GM18951 (cell line): ENCODE data around the gene P4HB.

Experiments
- POLR2A ChIP-seq: IDR thresholded peaks from 4 replicates; pipeline ENCODE4 v1.6.1; 2011; ENCODE audit warnings: mild to moderate bottlenecking; ENCODE audit not compliant: insufficient read length, insufficient read depth; ENCODE audit errors: extremely low read depth
- in situ Hi-C: fragments of 300-500 bp; cut with MboI; formaldehyde crosslinking; loops from one replicate; pipeline ENCODE4 v1.12.0; 2022; ENCODE audit warnings: low sequenced_read_pairs, mixed read lengths, inconsistent platforms; ENCODE audit not compliant: unreplicated experiment

P4HB gene

DNA sequence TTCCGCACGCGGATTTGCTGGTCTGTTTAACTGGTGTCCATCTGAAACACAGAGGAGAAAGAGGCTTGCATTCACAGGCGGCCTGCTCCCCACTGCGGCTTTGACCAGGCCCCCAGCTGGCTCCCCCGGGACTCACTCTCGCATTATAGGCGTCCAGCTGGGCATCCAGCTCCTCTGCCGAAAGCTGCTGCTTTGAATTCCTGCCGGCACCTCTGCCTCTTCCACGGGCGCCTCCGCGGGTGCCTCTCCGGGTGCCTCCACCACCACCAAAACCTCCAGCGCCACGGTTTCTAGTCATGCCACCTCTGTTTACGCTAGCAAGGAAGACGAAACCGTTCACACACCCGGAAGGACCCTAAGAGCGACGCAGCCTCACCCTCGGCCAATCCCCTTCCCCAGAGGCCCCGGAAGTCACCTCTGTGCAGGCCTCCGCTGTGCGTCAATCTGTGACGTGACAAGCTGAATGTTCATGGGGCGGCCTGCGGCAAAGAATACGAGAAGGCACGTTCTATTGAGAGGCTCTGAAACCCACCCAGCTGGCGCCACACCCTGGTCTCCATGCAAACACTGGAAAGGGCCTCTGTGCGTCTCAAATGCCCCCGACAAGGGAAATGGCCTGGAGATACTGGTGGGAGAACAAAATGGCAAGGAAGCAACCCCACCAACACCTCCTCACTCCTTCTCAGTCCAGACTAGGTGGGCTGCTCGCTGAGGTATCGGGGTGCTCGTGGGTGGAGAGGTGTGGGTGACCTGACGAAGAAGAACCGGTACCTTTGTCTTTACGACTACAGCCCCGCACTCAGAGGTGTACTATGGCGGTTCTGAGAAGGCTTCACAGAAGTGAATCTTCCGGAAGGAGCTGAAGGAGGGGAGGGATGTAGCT is 28.0 kb upstream of the P4HB start:
- in situ Hi-C loops, result no loop called here
- peak; percentile 15 for TF ChIP-seq POLR2A

DNA sequence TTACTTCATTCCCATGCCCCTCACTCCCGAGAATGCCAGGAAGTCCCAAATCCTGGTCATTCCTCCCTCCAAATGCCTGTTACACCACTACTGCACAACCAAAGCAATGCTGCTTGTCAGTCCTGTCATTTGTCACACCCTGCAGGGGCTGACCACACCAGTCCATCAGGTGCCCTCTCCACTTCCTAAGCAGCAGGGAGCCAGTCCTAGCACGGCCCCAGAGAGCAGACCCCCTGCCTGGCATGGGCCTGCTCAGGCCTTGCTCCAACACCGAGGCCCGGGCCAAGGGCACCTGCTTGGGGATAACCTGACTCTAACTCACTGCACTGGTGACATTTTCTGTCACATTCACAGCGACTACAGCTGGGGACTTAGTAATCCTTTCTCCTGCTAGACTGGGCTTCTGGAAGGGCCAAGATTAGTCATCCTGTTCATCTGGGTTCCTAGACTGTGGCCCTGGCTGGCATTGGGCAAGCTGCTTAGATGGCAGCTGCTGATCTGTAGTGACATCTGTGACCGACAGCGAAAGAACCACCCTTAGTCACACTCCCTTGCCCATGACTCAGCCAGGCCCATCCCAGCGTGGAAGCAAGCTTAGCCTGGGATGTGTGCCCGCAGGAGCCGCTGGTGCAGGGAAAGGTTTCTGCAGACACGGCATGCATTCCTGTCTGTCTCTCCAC is 25.7 kb upstream of the P4HB start:
- in situ Hi-C loops, result no loop called here
- TF ChIP-seq POLR2A, result no peak

GRCh38 chr17:81885454-81885853 is 25.1 kb upstream of the P4HB start:
- peak; percentile 18 for TF ChIP-seq POLR2A
- in situ Hi-C loops, result no loop called here

DNA sequence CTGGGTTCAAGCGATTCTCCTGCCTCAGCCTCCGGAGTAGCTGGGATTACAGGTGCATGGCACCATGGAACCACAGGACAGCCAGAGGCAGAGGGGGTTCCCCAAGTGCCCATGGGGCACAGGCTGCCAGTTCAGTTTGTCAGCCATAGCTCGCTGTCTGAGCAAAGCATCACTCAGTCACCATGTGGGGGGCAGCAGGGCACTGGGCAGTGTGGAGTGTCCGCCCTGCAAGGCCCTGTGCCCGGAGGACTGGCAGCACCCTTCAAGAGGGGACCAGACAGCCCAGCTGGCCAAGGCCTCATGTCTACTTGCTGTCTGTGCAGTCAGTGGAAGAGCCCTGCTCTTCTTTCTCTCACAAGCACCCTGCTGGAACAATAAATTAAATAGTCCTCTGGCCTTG is 24.6 kb upstream of the P4HB start:
- in situ Hi-C loops, result no loop called here
- TF ChIP-seq POLR2A, result no peak

DNA sequence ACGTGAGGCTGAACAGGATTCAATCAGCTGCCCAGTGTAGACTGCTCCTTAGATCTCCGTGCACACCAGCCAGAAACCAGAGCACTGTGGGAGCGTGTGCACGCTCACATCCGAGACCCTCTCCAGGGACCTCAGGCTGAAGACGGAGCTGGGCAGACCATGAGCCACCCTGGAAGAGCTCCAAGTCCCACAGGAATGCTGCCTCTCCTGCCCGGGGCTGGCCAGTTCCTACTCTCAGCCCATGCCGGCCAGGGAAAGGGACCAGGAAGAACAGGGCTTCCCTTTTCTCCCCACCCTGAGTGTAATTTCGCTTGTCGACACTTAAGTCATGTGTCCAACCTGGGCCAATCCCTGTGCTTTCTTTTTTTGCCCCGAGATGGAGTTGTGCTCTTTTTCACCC is 24.2 kb upstream of the P4HB start:
- TF ChIP-seq POLR2A, result no peak
- in situ Hi-C loops, result no loop called here

- in situ Hi-C loops, result no loop called here
- no peak for TF ChIP-seq POLR2A
Measured at GRCh38 chr17:81879121-81879520, 18.8 kb upstream of the P4HB start.

- in situ Hi-C loops, result no loop called here
- no peak for TF ChIP-seq POLR2A
Measured at GRCh38 chr17:81878294-81878693, 18.0 kb upstream of the P4HB start.

GRCh38 chr17:81877569-81877968 is 17.2 kb upstream of the P4HB start:
- in situ Hi-C loops, result no loop called here
- TF ChIP-seq POLR2A, result no peak

- in situ Hi-C loops, result no loop called here
- peak; percentile 88 for TF ChIP-seq POLR2A
Measured at GRCh38 chr17:81871387-81872230, 11.3 kb upstream of the P4HB start.

DNA sequence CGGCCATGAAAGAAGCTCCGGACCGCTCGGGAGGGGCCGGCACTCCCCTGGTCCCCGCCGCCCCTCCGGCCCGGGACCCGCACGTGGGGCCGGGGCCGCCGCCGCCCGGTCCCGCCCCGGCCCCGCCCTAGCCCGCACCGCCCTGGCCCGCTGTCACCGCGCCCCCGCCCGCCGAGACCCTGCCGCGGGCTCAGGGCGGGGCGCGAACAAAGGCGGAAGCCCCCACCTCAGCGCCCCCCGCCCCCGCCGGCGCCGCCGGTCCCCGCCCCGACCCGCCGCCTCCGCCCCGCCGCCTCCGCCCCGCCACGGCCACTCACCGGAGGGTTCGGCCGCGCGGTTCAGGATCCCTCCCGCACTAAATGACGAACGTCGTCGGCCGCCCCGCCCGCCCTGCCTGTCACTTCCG is 10.6 kb upstream of the P4HB start, which contains the start of gene ARHGDIA:
Gene ARHGDIA, minus strand, starts transcription at position 357 of the 406 bp plus-strand sequence. CDS start 1,407 bp downstream, outside the sequence.
- no peak for TF ChIP-seq POLR2A
- in situ Hi-C loops, result no loop called here

DNA sequence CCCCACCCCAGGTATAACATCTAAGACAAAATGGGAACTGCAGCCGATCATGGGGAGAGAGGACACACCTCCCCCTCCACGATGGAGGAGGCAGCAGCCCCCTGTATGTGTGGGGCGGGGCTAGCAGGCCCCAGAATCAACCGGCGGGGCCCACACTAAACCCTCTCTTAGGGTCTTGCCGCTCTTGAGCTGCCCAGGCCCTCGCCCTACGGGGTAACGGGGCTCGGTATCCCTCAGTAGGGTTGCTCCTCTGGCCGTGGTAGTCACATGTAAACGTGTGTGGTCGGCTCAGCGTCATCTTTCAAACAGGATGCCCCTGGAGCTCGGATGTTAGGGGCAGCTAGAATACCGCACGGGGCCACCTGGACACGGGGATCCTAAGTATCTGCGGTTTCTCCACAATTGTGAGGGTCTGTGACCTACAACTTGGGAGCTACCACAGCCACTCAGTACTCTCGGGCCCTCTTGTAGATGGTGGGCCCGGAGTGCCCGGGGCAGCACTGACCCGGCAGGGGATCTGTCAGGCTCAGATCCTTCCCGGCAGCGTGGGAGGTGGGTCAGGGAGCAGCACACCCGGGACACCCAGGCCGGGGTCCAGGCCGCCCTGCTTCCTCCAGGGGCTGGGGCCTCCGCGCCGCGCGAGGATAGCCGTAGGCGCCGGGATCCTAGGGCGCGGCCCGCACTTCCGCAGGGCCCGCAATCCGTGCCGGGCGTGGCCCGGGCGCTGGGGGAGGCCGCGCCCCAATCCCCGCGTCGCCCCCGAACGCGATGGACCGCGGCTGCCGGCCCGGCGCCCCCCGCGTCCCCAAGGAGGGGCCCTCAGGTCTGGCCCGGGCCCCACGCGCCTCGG is 10.0 kb upstream of the P4HB start:
- in situ Hi-C loops, result no loop called here
- no peak for TF ChIP-seq POLR2A

GRCh38 chr17:81869221-81870130 is 9.1 kb upstream of the P4HB start:
- in situ Hi-C loops, result no loop called here
- peak; percentile 3 for TF ChIP-seq POLR2A
